NCI-H1417 (cell line): ENCODE measurements around the gene SAYSD1.

ENCODE experiments used
- DNase-seq, 3 experiments: peaks; one replicate each; lab custom pipeline; 2025; lab: John Stamatoyannopoulos, UW

SAYSD1 gene

DNA sequence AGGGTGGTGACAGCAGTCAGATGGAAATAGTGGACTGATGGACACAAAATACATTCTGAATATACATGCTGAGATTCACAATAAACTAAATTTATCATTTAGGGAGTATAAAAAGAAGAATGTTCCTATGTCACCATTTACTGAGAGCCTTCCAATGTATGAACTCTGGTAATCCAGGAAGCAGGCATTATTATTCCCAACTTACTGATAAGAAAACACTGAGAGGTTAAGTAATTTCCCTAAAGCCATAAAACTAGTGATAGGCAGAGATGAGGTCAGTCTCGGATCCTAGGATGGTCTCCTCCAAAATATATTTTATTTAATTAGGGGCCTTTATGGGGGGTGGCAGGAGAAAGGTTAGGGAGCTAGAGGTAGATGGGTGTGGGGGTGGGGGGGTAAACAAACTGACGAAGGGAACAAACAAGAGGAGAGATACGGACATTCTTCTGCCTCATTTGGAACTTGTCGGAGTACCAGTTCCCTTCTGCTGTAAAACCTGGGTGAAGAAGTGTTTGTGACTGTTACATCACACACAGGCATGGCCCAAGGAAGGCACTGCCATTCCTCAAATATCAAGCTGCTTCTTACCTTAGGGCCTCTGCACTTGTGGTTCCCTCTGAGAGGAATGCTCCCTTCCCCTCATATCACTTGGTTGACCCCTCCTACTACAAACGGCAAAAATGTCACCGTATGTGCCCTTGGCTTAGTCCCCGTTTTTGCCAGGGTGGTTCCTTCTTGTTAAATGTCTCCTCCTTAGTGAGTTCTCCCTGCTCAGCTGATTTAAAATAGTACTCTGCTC is 6.7 kb downstream of the SAYSD1 start:
- no peak for DNase-seq

DNA sequence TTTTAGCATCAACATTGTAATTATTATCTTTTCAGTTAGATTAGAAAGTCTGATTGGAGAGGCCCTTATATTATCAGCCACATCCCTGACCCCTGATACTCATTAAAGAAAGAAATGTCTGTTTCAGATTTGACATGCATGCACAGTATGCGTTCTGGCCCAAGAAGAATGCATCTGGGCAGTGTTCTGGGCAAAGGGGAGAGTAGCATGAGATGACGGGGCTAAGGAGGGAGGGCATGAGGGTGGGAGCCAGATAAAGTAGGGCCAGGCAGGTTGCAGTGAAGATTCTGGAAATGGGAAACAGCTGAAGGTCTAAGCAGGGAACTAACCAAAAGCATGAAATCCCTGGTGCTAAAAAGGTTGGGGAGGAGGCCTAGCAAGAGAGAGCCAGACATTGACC is 7.3 kb downstream of the SAYSD1 start:
- DNase-seq: no peak

DNA sequence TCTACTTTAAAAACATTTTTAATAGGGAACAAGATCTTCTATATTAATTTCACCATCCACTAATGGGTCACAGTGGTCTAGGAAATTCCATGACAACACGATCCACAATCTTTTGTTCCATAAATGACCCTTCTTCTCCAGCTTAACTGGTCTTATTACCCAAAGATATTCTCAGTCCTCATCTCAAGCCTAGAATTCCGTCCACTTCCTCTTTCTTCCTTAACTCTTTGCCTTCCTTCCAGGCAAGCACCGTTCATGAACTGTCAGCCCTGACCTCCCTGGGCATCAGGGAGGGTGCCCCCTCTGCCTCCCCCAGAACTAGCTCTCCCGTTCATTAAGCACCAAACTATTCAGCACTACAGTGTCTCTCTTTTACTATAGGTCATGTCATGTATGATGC is 8.0 kb downstream of the SAYSD1 start:
- no peak for DNase-seq

DNA sequence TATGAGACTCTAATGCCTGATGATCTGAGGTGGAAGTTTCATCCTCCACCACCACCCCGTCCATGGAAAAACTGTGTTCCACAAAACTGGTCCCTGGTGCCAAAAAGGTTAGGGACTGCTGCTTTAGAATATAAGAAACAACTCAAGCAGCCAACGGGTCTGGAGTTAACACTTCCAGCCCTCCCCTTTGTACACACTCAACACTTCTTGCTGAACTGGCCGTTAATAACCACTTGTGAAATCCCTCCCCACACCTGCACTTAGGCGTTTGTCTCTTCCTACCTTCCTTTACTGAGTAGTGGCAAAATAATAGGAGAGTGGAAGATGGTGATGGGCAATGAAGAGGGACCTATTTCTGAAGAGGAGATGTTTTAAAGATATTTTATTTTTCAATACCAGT is 10.5 kb downstream of the SAYSD1 start:
- peak in 2 of 3 experiments; percentile 41 to 45 for DNase-seq

DNA sequence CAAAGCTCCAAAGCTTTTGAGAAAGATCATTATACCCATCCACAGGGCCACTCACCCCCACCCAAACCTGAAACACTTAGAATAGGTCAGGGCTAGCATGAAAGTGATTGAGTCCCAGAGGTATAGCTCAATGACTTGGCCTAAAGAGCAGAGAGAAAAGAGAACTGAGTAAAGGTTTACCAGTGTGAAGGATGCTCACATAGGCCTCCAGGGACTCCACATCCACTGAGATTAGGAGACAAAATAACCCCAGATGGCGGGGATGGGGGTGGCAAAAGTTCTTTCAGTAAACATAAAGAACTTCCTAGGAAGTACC is 12.2 kb downstream of the SAYSD1 start:
- DNase-seq: peak in 1 of 3 experiments; percentile 31

DNA sequence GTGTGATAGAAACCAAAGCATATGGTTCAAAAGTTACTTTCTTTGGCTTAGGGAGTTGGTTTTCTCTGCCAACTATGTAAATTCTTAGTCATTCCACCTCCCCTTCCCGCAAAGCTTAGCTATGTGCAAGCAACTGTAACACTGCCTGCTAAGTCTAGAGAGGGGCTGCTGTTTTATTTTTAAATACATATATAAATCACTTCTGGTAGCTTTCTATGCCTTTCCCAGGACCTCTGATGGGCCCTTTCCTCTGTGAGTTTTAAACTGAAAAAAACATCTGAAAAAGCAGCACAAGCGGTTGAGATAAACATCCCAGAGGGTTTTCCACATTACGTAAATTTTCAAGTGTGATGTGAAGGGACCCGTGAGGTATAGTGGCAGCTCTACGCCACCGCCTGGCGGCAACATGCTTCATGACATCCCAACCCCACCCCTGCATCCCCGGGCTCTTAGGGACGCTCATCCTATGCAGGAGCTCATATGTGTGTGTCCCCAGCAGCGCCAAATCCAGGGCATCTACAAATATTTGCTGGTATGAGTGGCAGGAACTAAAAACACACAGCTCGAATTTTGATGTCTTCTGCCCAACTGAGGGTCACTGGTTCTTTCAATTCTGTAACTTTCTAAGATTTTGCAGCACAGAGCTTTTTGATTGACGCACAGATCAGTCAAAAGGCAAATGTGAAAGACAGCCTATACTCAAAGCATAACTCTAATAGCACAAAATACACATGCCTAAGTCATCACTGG is 12.7 kb downstream of the SAYSD1 start:
- DNase-seq: peak in 1 of 3 experiments; percentile 5

DNA sequence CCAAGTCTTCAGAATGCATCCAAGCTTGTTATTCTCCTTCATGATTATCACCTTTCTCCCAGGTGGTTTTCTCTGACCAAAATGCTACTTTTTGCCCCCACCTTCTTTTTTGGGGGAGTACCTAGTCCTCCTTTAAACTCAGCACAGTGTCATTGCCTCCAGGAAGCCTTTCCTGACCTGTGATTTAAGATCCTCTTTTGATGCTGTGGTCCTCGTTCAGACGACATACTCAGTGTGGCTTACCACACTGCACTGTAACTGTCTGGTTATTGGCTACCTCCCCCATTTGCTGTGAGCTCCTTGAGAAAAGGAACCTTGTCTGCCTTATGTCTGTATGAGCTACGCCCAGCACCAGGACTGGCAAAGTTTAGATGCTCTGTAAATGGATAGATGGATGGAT is 14.6 kb downstream of the SAYSD1 start:
- DNase-seq: peak in 1 of 3 experiments; percentile 35

DNA sequence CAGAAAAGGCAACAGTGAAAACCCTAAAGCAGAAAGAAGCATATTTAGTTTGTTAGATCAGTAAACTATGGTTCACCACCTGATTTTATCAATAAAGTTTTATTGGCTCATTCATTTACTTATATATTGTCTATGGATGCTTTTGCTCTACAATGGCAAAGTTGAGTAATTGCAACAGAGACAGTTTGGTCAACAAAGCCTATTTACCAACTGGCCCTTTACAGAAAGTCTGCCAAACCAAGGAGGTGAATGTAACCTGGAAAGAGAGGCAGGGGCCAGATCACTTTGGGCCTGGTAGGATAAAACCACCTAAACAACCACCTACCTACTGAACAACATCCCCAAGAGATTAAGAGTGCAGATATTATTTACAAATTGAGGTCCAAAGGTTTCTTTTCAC is 19.4 kb downstream of the SAYSD1 start:
- no peak for DNase-seq

DNA sequence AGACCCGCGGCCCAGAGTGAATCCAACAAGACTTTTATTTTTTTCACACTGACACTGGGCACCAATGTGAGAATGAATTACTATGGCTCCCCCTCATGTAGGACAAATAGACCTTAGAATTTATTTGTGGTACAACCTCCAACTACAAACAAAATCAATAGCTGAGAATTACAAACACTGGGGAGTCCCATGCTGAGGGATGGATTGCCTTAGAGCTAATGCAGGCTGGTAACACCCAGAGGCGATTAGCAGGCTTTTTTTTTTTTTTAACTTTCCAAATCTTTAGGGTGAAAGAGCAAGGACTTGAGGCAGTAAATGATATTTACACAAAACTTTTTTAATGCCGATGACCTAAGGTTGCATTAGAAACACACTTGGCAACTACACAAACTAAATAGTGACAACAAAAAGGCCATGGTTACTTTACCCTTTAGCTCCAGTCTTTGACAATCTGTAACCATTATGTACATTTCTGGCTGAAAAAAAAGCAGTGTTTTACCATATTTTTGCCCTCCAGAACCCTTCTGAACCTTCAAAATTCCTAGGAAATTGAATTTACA is 21.8 kb downstream of the SAYSD1 start:
- no peak for DNase-seq

DNA sequence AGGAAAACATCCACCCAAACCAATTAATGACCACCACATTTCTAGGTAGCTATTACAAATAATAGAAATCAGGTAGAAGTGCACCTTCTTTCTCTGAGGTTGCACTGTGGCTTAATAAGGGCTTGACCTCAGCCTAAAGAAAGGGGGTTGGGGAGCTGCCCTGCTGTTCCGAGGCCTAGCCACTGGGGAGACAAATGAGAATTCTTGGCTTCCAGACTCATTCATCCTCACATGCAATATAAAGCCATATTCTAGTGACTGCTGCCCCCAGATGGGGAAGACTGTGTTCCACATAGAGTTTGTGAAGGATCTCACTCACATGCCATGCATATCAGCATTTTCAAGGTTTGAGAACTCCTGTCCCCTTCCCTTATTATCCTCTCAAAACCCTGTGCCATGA is 22.9 kb downstream of the SAYSD1 start:
- DNase-seq: peak; percentile 21 to 84 (median 55)

DNA sequence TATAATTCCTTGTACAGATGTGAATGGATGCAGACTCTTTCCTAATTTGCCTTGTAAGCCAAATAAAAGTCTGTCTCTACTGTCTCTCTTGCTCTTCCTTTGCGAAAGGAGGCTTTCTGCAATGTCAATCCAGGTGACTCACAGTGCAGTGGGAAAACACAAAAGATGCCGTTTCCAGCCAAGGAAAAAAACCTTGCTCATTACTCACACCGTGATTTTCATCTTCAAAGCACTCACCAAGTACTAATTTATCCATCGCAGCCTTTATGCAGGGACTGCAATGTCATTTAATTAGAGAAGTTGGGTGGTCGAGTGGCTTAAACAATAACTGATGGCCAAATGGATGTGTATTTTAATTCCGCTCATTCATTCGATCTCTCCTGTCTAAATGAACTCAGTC is 23.8 kb downstream of the SAYSD1 start:
- peak; percentile 39 to 85 (median 71) for DNase-seq

DNA sequence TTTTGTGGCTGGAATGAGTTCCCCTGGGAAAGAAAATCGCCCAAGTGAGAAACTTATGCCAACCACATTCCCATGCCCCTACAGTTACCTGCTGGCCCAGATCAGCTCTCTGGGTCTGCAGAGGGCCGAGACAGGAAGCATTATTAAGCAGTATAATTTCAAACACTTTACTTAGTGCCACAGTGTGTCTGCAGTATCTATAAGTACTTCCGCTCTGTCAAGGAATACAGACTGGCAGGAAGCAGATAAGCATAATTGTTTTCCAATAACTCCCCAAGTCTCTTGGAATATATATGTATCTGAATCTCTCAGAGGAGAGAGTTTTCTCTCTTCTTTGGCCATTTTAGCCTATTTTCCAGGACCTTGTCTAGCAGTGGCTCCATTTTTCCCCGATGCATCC is 24.9 kb downstream of the SAYSD1 start:
- no peak for DNase-seq

DNA sequence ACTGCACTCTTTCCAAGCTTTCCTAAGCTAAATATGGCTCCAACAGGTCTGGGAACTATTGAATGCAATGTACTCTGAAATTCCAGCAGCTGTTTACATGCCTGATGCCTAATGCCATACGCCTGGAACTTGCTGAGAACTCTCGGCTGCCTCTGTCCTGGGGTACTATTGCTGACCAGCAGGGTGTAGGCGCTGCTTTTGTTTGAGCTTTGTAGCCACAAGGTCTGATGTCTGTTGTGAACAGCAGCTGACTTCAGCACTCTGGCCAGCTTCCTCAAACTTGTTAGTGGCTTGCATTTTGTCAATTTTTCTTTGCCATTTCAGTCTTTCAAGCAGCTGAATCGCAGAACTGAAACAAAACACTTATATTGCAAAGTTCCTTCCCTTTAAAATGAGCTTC is 26.7 kb downstream of the SAYSD1 start:
- peak in 1 of 3 experiments; percentile 28 for DNase-seq

DNA sequence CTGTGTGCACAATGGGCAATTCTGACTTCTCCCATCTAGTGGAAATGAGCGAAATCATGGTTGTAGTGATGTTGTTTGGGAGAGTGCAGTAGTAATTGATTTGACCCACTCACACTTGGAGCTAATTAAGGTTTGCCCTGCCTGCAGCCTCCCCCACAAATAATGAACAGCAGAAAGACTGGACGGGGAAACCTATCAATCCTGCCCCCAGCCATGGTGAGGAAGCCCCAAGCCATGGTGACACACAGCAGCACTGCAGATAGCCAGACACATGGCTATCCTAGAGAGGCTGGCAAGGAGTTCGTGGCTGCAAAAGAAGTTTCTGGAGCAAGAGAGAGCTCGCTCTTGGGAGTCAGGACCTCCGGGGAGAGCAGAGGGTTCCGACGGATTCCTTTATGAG is 27.8 kb downstream of the SAYSD1 start:
- DNase-seq: no peak

DNA sequence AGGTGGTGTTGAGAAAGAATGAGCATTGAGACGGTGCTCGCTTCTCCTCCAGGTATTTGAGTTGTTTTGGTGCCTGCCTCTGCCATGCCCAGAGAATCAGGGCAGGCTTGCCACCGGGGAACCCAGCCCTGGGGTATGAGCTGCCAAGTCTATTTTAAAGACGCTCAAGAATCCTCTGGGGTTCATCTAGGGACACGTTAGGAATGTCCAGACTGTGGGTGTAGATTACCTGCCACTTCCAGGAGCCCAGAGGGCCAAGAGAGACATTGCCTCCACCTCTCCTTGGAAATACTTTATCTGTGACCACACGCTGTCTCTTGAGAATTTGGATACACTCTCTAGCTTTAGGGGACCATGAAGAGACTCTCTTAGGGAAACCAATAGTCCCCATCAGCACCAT is 28.3 kb downstream of the SAYSD1 start:
- no peak for DNase-seq

DNA sequence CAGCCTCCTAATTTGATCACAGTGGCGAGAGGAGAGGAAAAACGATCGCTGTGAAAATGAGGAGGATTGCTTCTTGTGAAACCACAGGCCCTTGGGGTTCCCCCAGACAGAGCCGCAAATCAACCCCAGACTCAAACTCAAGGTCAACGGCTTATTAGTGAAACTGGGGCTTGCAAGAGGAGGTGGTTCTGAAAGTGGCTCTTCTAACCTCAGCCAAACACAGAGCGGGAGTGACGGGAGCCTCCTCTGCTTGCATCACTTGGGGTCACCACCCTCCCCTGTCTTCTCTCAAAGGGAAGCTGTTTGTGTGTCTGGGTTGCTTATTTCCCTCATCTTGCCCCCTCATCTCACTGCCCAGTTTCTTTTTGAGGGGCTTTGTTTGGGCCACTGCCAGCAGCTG is 28.7 kb downstream of the SAYSD1 start:
- peak in 1 of 3 experiments; percentile 7 for DNase-seq

DNA sequence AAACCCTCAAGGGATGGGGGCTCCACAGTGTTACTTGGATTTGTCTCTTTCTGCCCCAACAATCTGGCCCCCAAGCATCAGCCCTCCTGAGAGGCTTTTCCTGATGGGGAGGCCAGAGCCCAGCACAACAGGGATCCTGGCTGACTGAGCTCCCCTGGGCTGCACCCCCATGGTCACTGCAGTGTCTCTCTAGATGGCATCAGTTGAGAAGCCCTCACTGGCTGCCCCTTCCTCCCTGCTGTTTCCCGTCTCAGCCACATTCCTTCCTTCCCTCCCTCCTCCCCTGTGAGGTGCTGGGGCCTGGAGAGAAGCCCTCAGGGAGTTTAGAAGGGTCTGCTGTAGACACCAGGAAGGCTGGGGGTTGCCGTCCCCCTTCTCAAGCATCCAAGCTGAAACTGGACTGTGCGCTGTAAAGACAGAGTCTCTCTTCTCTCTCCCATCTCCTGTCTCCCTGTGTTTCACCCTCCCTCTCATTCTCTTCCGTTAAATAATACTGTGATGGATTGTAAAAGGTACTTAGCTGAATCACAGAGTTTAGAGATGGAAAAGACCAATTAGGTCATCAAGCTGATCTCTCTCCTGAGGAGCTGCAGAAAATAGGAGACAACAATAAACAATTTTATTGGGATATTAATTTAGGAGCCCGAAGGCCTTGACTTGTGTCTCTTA is 29.7 kb downstream of the SAYSD1 start:
- no peak for DNase-seq

DNA sequence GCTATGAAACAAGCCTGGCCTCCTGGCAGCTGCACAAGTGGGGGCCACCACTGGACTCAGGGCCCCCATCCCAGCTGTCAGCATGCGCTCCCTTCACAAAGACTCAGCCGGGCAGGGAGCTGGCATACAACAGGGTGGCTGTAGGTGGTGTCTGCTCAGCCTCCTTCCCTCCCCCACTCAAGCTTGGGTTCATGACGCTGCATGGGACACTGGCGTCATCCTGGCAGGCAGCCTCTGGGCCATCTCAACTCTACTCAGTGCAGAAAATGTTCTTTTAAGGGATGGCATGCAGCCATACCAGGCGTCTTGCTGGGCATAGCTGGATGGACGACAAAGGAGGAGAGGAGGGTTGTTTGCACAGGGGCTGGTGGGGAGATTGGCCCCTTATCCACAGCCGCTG is 30.5 kb downstream of the SAYSD1 start:
- no peak for DNase-seq

DNA sequence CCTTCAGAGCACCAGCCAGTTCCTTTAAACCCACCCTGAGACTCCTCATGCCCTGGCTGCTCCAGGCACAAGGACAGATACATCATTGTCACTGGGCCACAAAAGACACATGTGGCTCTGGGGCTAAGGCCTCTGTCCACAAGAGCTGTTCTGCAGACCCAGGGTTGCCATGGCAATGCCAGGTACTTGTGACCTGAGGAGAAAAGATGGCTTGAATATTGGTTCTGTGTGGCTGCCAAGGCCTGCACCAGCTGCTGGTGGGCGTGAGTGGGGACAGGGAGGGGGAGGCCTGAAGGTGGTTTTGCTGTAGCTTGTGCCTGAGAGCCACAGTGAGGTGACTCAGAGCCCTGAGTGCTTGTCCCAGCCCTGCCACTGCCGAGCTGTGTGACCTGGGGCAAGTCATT is 31.8 kb downstream of the SAYSD1 start:
- DNase-seq: peak; percentile 48 to 81 (median 49)

DNA sequence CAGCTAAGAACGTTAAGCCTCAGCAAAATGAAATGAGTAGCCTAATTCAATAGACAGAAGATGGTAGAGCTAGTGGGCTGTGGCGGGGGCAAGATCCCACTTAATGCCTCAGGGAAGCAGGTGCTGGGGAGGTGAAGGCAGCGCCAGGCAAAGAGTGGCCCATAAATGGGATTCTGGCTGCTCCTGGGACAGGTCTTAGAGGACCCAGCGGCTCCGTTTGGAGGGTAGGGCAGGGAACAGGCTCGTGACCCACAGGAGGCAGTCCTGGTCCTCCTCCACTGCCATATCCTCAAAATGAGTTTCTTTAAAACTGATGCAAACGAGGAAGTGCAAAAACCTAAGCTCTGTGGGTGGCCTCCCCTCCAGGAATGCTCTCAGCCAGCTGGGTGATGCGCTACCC is 32.7 kb downstream of the SAYSD1 start:
- DNase-seq: no peak

DNA sequence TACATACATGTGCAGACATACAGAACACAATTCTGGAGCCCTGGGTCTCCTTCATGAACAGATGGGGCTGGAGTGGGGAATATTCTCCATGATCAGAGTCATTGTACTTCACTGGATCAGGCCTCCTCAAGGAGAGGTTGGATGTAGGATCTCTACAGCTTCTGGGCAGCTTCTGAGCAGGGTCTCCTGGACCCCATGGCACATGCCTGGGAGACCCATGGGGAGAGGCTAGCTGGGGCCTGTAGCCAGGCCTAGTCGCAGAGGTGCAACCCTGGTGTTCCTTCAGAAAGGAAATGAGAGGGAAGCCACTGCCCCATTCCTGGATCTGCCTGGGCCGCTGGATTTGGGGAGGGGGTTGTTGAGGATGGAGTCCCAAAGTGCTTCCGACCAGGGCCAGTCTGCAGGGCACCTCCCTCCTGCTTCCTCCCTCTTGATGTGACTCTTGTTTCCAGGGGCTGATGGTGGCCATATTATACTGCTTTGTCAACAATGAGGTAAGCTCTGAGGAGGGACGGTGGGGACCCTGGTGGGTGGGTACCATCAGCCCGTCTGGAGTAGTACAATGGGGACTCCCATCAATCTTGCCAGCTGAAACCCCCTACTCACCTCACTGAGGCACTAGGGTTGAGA is 34.6 kb downstream of the SAYSD1 start:
- no peak for DNase-seq
